Measurements from ENCODE around the gene NTRK3.
A peak's percentile ranks its signal among the peaks of the same experiment; 100 is the strongest.
"Not testable (repeated sequence)": the region's sequence is repeated elsewhere in the genome, so short reads cannot be mapped to it uniquely, and the experiment has no call there.

The NTRK3 gene

DNA sequence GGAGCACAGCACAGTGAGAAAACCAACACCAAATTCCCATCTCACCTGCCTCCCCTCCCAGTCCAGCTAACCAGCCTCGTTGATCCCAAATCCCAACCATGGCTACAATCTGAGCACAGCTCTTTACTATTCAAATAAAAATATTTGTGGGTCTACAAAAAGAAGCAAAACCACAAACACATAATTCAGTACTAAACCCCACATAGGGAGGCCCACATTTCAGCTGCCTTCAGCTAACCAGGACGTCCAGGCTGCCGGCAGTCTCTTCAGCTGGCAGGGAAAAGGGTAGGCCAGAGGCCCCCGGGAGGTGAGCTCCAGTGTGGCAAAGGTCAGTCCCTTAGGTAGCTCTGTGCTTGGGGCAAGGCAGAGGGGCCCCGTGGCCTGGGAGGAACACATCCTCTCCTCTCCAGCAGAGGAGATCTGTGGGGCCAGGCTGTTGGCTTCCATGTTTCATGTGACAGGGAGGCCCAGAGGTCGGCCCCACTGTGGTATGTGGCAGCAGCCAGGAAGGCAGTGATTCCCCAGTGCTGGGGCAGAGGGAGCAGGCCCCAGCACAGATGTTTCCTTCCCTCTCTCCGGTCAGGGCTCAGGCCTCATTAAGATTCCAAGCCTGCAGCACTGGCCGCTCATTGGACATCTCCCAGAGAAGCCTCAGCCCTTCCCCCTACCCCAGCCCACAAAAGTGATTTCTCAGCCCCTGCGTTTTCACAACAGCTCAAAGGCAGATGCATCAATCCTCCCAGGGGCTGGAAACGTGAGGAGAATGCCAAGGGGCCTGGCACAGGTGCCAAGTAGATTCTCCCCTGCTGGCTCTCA lies 381.4 kb downstream of the NTRK3 start:
- DNase-seq (ENCODE audit: low spot score) = peak; percentile 38

DNA sequence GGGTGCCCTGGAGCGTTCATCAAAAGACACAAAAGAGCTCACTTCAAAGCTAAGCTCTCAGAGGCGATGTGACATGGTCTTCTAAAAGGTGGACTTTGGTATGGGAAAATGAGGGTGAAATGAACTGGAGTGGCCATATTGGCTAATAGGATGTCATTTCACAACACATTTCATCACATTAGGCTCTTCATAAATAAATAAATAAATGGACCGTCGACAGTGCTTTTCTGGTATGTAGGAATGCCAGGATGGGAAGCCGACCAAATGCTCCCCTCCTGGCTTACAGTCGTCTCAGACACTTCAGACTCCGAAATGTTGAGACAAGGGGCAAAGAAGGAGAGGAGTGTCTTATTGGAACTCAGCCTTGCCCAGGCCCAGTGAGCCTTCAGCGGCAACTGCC lies 383.0 kb downstream of the NTRK3 start:
- peak; percentile 7 for DNase-seq (ENCODE audit: low spot score)

DNA sequence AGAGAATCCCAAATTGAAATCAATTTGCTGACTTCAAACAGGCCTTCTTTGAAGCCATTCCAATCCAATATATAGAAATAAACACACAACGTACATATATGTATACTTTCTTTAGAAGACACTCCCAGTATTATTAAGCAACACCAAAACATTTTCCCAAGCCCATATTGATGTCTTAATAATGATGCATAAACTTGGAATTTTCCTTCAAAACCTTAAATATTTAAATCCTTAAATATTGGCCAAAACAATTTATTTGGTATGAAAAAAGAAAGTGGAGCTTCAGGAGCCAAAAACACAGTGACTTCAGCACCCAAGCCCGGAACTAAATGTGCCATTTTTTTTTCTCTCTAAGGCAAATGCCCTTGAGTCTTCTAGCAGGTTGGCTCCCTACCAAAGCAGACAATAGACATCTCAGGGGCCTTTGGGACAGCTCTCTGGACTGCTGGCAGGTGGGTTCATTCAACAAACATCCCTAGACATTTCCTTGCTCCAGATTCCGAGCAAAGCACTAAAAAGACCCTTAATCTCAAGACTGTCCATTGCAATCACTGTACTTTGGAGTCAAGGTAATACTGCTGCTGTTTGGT lies 384.7 kb downstream of the NTRK3 start:
- peak; percentile 18 for DNase-seq (ENCODE audit: low spot score)

DNA sequence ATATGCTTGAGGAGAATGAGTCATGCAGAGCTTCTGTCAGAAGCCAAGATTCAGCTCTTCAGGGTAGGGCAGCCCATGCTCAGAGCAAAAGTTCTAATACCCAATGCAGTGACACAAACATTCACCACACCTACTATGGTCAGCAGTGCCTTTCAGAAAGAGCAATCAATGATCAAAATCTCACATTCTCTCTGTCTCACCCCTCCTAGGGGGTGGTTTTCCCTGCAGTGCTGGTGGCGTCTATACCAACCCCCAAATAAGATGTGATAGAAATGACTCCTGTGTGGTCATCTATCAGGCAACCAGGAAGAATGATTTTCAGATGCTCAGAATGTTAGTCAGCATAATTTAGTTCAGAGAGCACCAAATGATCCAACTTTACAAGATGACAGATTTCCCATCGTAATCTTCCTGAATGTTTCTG lies 385.3 kb downstream of the NTRK3 start:
- peak; percentile 69 for DNase-seq (ENCODE audit: low spot score)

DNA sequence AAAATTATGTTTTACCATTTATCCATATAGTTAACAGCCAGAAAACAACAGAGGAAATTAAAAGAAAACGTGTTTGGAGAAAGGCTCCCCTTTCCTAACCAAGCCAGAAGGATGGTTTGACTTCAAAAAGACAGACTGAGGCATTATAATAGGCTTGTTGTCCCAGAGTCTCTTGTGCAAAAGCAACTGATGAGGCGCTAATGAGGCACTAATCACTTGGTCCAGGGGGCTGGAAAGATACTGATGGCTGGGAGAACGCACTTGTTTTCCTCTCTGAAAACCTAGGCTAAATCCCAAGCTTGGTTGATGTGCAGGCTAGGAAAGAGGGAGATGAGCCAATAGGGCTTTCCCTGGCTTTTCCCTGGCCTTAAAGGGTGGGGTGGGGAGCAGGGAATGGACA lies 389.6 kb downstream of the NTRK3 start:
- no peak for DNase-seq (ENCODE audit: low spot score)

DNA sequence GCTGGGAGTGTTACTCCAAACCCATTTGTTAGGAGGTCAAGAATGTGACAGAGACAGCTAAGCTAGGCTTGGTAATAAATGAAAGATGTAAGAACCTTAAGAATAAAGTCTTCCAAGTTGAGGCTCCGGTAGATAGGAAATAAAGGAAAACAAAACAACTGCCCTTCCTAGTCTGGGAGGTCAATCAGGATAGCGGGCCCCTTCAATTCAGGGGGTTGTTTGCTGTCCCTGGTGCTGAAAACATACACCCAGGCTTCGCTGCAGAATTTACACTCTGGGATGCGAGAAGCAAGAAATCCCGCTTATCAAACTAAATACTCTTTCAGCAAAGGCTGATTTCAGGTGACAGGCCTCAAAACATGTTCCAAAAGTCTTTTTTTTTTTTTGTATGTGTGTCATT lies 393.4 kb downstream of the NTRK3 start:
- DNase-seq (ENCODE audit: low spot score) = peak; percentile 36

DNA sequence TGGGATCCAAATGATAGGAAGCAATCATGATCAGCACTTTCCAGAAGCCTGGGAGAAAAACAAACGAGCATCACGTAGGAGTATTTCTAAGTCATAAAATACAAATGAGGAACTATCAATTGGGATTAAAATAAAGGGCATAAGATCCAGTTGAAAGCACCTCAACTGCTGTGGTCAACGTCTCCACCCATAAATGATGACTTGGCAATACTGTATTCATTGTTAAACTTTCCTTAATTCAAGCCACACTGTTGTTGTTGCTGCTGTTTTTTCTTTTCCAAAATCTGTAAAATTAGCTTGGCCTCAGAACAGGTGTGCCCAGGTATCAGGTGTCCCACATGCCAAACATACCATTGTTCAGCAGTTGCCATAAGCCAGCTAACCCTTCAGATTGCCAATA lies 395.8 kb downstream of the NTRK3 start:
- no peak for DNase-seq (ENCODE audit: low spot score)

DNA sequence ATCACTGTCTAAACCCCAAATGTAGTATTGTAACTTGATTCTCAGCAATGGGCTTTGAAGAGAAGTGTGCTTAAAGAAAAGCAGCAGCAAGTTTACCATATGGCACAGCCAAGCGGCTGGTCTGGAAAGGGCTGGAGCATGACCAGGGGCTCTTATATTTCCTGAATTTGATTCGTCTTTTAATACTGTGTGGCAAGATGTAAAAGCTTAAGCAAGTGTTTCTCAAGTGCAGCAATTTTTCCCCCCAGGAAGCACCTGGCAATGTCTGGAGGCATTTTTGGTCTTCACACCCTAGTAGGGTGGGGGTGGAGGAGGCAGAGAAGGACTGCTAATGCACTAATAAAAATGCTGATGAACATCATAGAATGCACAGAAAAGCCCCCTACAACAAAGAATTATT lies 397.9 kb downstream of the NTRK3 start:
- no peak for DNase-seq (ENCODE audit: low spot score)

DNA sequence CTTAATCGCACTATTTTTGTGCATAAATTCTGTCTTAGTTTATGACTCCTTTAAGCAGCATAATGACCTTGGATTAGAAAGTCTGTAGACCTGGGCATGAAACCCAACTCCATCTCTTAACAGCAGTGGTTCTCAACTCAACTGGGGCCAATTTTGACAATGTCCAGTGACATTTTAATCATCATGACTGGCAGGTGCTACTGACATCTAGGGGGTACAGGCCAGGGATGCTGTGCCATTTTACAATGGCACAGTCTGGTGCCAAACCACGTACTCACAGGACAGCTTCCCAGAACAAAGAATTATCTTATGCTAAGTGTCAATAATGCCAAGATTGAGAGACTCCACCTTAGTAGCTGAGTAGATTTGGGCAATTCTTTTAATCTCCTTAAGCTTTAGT lies 405.0 kb downstream of the NTRK3 start:
- no peak for DNase-seq (ENCODE audit: low spot score)

DNA sequence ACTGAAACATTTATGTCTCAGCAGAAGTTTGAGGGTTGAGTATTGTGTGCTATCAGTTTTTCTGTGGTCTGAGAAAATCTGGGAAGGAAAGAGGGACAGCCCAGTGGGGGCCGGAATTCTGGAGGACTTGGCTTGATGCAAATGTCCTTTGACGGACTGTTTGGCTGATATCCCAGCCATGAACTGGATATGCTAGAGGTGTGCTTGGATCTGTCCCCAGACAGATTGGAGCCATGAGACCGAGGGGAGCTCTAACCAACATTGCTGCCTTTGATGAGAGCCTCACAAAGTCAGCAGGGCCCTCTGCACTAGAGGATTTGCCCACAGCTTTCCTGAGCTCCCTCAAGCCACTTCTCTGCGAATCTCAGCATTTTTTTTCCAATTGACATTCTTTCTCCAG lies 405.6 kb downstream of the NTRK3 start:
- DNase-seq (ENCODE audit: low spot score) = no peak

DNA sequence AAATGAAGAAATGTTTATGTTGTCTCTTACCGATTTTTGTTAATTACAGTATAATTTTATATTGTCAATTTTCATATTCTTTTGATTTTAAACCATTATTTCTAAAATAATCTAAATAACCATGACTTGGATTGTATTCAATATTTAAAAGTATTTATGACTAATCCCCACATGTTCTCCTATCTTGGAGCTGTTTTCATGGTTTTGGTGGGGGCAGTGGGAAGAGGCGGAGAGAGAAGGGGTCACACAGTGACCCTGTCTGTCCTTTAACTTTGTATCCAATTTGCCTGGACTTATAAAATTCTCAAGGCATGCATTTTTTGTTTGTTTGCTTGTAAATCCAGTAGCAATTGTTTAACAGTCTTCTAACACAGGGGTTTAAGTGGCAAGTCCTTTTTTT lies 407.4 kb downstream of the NTRK3 start:
- DNase-seq (ENCODE audit: low spot score) = no peak

DNA sequence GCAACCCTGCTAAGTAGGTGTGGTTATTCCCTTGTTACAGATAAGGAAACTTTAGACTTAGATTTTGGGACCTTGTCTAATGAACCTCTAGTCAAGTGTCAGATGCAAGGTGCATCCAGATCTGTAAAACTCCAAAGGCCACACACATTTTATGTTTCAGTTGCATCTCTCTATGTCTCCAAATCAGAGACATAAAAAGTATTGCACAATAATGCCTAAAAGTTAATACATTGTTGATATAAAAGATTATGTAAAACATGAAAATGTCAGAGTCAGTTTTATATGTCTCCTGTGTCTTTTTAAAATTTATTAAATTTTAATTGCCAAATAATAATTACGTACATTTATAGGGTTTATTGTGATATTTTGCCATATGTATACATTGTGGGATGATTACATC lies 408.5 kb downstream of the NTRK3 start:
- DNase-seq (ENCODE audit: low spot score) = no peak

DNA sequence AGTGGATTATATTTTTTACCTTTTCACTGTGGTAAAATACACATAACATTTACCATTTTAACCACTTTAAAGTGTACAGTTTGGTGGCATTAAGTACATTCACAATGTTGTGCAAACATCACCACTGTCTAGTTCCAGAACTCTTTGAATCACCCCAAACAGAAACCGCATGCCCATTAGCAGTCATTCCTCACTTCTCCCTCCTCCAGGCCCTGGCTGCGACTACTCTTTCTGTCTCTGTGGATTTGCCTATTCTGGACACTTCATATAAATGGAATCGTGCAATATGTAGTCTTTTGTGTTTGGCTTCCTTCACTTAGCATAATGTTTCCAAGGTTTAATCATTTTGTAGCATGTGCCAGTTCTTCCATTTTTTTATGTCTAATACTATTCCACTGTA lies 409.8 kb downstream of the NTRK3 start:
- no peak for DNase-seq (ENCODE audit: low spot score)

DNA sequence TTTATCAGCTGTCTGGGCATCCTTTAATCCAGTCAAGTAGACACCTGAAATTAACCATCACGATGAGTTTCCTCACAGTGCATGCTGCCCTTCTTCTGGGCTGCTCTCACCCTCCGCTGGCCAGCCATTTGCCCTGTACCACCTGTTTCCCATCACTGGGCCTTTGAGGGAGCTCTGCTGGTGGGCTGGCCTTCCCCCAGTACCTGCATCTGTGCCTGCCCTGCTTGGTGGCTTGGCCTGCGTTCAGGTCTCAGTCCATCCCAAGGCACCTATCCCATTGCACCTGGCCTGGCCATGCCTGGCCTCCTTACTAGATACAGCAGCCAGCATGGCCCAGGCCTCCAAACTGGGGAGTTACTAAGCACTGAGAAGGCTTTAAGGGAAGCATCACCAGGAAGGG lies 413.2 kb downstream of the NTRK3 start:
- DNase-seq (ENCODE audit: low spot score) = no peak

DNA sequence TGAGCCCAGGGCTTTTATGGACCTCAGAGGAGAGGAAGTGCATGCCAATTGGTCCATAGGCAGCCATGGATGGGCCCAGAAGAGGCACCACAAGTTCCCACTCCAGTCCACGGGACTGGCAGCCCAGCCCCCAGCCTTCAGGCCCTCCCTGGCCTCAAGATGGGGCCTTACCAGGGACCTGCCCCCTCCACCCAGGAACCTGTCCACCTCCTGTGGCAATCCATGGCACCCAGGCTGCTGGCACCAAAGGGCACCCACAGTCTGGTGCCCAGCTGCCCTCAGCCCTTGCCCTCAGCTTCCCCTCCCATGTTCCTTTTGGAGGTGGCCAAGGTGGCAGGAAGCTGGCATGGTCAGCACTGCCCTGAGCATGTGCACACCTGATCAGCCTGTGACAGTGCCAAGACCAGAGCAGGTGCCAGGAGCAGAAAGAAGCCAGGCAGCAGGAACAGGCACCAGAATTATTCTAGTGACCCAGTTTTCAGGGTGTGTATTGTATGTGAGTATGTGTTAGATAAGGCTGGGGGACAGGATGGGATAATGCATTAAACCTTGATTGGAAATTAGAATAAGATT lies 415.0 kb downstream of the NTRK3 start:
- DNase-seq (ENCODE audit: low spot score) = no peak

DNA sequence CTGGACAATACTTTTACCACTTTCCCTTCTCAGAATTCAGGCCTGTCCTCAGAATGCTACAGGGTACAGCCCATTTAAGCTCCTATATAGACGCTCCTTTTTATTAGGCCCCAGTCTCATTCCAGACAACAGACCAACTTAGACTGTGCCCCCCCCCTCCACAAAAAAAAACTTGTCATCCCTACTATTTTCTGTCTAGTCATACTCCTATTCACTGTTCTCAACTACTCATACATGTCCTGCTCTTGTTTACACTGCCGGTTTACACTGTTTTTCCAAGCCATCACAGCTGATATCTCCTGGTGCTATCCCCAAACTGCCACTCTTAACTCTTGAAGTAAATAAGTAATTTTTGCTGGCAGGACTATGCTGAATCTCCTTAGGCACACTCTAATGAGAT lies 420.7 kb downstream of the NTRK3 start:
- not testable (repeated sequence) for DNase-seq (ENCODE audit: low spot score)

DNA sequence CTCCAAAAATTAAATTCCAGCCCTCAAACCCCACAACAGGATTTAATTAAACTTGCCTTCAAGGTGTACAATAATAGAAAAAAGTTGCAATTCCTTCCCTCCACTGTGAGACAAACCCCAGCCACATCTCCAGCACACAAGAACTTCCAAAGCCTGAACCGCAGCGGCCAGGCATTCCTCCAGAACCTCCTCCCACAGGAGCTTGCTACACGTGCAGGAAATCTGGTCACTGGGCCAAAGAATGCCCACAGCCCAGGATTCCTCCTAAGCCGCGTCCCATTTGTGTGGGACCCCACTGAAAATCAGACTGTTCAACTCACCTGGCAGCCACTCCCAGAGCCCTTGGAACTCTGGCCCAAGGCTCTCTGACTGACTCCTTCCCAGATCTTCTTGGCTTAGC lies 423.2 kb downstream of the NTRK3 start:
- not testable (repeated sequence) for DNase-seq (ENCODE audit: low spot score)

DNA sequence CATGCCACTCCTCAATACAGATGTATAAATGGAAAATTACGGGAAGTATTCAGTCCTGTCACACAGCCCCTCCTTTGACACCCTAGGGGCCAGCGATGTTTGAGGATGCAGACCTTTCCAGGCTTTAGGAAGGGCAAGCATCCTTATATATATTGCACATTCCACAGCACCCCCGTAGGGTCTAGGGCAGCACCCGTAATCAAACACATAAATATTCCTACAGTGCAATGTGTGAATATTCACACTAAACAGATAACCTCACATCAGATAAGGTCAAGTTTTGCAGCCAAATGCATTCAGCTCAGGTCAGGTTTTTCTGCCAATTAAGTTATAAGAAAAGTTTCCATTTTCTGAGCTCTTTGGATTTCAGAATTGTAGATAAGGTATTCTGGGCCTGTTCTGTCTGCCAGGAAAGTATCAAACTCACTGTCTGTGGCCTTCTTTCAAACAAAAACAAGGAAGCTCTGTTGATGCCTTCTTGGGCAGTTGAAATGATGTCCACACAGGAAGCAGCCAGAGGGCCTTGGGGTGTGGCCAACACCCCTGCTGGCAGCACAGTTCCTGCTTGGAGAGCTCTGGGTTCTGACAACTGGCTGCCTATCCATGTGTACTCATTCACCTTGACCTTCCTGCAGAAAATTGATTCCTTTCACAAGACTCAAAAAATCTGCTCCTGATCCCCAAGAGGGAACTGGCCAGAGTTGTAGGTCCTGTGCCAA lies 427.0 kb downstream of the NTRK3 start:
- DNase-seq (ENCODE audit: low spot score) = no peak

DNA sequence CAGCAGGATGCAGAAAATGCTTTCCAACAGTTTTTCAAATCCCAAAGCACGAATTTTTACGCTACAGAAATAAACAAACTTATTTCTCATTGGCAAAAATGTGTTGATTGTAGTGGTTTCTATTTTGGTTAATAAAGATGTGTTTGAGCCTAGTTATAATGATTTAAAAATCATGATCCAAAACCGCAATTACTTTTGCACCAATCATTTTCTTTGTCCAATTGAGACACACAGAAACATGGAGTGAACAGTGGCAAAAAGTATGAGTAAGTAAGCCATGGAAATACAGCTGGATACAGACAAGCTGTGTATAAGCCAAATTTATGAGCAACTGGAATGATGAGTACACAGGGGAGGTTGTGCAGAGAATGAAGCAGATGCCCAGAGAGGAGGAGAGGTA lies 427.9 kb downstream of the NTRK3 start:
- DNase-seq (ENCODE audit: low spot score) = no peak

DNA sequence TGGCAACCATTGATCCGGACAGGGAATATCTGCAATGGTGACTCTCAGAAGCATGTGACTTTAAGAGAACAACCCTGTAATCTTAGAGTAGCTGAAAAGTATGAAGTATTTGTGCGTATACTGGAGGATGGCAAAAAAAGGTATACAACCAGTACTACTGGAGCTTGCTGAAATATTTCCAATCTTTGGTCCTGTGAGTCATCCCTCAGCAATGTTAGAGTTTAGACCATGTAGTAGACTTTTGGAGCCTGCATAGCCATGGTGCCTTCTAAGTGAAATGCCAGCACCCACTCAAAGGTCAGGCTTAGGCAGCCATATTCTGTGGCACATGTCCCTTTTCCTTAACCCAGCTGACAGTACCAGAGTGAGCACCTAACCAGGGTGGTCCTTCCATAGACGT lies 429.4 kb downstream of the NTRK3 start:
- no peak for DNase-seq (ENCODE audit: low spot score)

DNA sequence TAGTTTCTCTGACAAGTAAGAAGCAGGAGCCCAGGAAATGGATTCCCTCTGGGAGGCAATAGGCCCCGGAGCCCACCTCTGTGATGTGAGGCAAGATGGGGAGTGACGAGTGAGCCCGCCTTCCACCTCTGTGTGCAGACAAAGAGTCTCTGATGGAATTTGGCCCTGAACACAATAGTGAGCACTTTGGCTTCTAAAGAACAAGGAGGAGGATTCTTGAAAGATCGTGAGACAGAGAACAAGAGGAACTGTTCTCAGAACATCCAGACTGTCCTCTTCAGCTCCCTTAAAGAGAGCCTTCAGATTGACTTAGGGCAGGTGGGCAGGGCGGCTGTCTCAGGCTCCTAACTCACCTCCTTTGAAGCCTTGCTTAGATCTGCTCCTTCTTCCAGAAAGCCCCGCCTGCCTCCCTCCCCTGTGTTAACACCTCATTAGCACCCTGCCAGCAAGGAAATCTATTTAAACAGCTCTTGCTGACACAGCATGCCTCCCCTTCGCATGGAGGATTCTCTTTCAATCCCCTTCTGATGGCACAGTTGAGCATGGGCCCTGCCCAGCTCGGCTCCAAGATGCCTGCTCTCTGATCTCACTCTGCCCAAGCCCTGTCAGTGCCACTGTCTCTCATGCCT lies 430.3 kb downstream of the NTRK3 start:
- no peak for DNase-seq (ENCODE audit: low spot score)

DNA sequence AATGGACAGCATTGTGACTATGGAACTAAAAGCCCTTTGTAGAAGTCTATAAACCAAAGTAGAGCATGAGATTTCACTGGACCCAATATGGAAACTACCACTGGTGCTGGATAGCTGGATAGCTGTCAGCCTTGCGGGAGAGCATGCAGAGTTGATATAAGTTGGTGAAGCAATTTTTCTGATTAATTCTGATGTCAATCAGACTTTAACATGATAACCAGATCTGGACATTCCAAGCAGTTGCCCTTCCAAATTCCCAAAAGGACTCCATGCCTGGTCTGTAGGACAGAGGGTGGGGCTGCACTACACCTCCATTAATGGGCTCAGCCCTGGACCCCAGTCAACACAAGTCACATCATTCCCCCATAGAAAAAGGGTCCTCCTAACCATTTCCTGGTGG lies 437.8 kb downstream of the NTRK3 start:
- no peak for DNase-seq (ENCODE audit: low spot score)
